ENCODE results near the gene HSPA12A. TPM values are rescaled to one million over a fixed set of nuclear protein-coding genes. Genes with fewer than 3 reads are reported as not detected.

Gene HSPA12A
- total RNA-seq, 2 donors from 2014 or later = 13.9 to 15.4 TPM

DNA sequence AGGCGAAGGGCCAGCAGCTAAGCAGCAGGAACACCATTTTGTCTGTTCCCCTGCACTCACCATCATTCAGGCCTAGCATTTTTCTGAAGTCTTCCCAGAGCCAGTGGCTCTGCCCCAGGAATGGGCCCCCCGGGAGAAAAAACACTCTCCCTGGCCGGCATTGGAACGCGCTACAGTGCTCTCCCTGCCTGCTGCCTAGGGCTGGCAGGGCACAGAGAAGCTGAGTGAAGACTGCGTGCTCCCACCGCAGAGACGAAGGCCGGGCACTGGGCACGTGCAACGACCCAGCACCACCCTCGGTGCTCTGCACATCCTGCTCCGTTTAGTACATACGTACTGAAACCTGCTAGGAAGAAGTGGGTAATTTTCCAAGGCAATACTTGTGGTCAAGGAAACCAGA, 34.4 kb downstream of the HSPA12A start:
- no peaks in the 10 kb centered on the region for H3K27me3 ChIP-seq (ENCODE audit: control insufficient read depth, insufficient read depth, low read length, poor library complexity, severe bottlenecking)
- 91 to 98% methylated on average over 10 to 14 of the region's 14 CpGs for WGBS, 2 experiments (ENCODE audit: insufficient coverage in 1 of 2, insufficient read length in 1 of 2)

DNA sequence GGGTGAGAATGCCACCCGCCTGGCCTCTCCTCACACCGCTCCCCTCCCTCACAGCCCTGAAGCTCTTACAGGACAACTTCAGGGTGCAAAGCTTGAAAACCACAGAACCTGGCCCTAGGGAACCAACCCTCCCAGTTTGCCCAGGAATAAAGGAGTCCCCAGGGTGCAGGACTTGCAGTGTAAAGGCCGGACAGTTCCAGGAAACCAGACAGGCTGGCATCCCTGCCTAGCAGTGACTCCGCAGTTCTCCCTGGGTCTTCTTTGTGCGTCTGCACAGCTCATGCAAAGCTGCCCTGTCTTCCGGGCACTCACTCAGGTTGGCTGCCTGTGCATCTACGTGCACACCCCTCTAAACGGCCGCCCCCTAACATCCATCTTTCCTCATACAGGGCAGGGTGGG, 36.1 kb downstream of the HSPA12A start:
- Mint-ChIP-seq H3K9me3 (no peaks in the 10 kb centered on the region), H3K4me3 (no peak overlapping the region), H3K36me3 (ENCODE audit: low read depth) (no peaks in the 10 kb centered on the region), H3K27me3 (ENCODE audit: insufficient read depth) (peaks cover 8% of the 10 kb centered on the region), H3K4me1 (peaks cover 11% of the 10 kb centered on the region), H3K27ac (peak overlapping the region; percentile 53)
- H3K4me1 ChIP-seq (ENCODE audit: control insufficient read depth, insufficient read depth, low read length) = no peaks in the 10 kb centered on the region
- no peak overlapping the region for H3K4me3 ChIP-seq (ENCODE audit: low read length)
- no peaks in the 10 kb centered on the region for H3K9me3 ChIP-seq (ENCODE audit: control insufficient read depth, low read length)
- H3K27ac ChIP-seq (ENCODE audit: low read depth, low read length) = no peak overlapping the region
- H3K9ac ChIP-seq (ENCODE audit: extremely low read depth, low read length, poor library complexity, severe bottlenecking) = no peak overlapping the region
- DNase-seq = peak; percentile 46
- no peaks in the 10 kb centered on the region for H3K36me3 ChIP-seq (ENCODE audit: control insufficient read depth, insufficient read depth, low read length)
- TF ChIP-seq, protein P1, sequence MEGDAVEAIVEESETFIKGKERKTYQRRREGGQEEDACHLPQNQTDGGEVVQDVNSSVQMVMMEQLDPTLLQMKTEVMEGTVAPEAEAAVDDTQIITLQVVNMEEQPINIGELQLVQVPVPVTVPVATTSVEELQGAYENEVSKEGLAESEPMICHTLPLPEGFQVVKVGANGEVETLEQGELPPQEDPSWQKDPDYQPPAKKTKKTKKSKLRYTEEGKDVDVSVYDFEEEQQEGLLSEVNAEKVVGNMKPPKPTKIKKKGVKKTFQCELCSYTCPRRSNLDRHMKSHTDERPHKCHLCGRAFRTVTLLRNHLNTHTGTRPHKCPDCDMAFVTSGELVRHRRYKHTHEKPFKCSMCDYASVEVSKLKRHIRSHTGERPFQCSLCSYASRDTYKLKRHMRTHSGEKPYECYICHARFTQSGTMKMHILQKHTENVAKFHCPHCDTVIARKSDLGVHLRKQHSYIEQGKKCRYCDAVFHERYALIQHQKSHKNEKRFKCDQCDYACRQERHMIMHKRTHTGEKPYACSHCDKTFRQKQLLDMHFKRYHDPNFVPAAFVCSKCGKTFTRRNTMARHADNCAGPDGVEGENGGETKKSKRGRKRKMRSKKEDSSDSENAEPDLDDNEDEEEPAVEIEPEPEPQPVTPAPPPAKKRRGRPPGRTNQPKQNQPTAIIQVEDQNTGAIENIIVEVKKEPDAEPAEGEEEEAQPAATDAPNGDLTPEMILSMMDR (conservative IDR thresholded peaks at IDR 0.05) = no peak
- peaks cover 10% of the 10 kb centered on the region for H3K27me3 ChIP-seq (ENCODE audit: control insufficient read depth, insufficient read depth, low read length, poor library complexity, severe bottlenecking)
- 91 to 92% methylated on average over 7 to 9 of the region's 9 CpGs for WGBS, 2 experiments (ENCODE audit: insufficient coverage in 1 of 2, insufficient read length in 1 of 2)

More for the DNA sequence above, 34.4 kb downstream of the HSPA12A start:
- Mint-ChIP-seq H3K4me3 (no peak overlapping the region), H3K4me1 (peaks cover 11% of the 10 kb centered on the region), H3K36me3 (ENCODE audit: low read depth) (no peaks in the 10 kb centered on the region), H3K27me3 (ENCODE audit: insufficient read depth) (no peaks in the 10 kb centered on the region), H3K9me3 (no peaks in the 10 kb centered on the region), H3K27ac (no peak overlapping the region)
- Histone ChIP-seq H3K9me3 (ENCODE audit: control insufficient read depth, low read length) (no peaks in the 10 kb centered on the region), H3K4me3 (ENCODE audit: low read length) (no peak overlapping the region), H3K27ac (ENCODE audit: low read depth, low read length) (no peak overlapping the region), H3K9ac (ENCODE audit: extremely low read depth, low read length, poor library complexity, severe bottlenecking) (no peak overlapping the region), H3K36me3 (ENCODE audit: control insufficient read depth, insufficient read depth, low read length) (no peaks in the 10 kb centered on the region), H3K4me1 (ENCODE audit: control insufficient read depth, insufficient read depth, low read length) (no peaks in the 10 kb centered on the region)
- peak; percentile 29 for DNase-seq
- TF ChIP-seq, protein P1 (conservative IDR thresholded peaks at IDR 0.05) = no peak

DNA sequence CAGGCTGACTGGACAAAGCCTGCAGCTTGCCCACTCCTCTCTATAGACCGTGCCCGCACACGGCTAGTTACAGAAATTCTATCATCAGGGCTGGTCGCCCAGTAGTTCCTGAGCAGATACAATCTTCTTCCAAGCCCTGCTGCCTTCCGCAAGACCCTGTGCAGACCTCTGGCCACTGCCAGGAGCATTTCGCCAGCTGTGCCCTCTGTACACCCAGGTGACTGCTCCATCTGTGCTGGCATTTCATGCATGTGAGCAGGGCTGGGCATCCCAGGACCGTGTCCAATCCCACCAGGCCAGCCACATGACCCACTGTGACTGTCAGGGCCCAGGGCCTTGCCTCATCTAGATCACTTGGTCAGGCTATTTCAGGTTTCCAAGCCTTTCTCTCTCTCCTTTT, 36.9 kb downstream of the HSPA12A start:
- no peaks in the 10 kb centered on the region for H3K9me3 Mint-ChIP-seq
- peaks cover 13% of the 10 kb centered on the region for H3K27me3 Mint-ChIP-seq (ENCODE audit: insufficient read depth)
- Histone ChIP-seq H3K4me1 (ENCODE audit: control insufficient read depth, insufficient read depth, low read length) (no peaks in the 10 kb centered on the region), H3K9me3 (ENCODE audit: control insufficient read depth, low read length) (no peaks in the 10 kb centered on the region), H3K27me3 (ENCODE audit: control insufficient read depth, insufficient read depth, low read length, poor library complexity, severe bottlenecking) (peaks cover 17% of the 10 kb centered on the region), H3K9ac (ENCODE audit: extremely low read depth, low read length, poor library complexity, severe bottlenecking) (no peak overlapping the region), H3K27ac (ENCODE audit: low read depth, low read length) (no peak overlapping the region), H3K36me3 (ENCODE audit: control insufficient read depth, insufficient read depth, low read length) (no peaks in the 10 kb centered on the region), H3K4me3 (ENCODE audit: low read length) (no peak overlapping the region)
- H3K4me3 Mint-ChIP-seq = no peak overlapping the region
- DNase-seq = peak; percentile 40
- 91 to 93% methylated on average over 6 to 7 of the region's 7 CpGs for WGBS, 2 experiments (ENCODE audit: insufficient coverage in 1 of 2, insufficient read length in 1 of 2)
- TF ChIP-seq, protein P1 (conservative IDR thresholded peaks at IDR 0.05) = no peak
- H3K27ac Mint-ChIP-seq = no peak overlapping the region
- peaks cover 13% of the 10 kb centered on the region for H3K4me1 Mint-ChIP-seq
- no peaks in the 10 kb centered on the region for H3K36me3 Mint-ChIP-seq (ENCODE audit: low read depth)

Measured in endodermal cell (in vitro differentiated cells).